Superior temporal gyrus (tissue), 1 donor: ENCODE measurements around the gene DMRT2.
A peak's percentile ranks its signal among the peaks of the same experiment; 100 is the strongest.

Experiments
- DNase-seq: peaks from one replicate; pipeline ENCODE4 v3.0.0-alpha.2; 2016; ENCODE audit errors: extremely low spot score

DMRT2 gene

DNA sequence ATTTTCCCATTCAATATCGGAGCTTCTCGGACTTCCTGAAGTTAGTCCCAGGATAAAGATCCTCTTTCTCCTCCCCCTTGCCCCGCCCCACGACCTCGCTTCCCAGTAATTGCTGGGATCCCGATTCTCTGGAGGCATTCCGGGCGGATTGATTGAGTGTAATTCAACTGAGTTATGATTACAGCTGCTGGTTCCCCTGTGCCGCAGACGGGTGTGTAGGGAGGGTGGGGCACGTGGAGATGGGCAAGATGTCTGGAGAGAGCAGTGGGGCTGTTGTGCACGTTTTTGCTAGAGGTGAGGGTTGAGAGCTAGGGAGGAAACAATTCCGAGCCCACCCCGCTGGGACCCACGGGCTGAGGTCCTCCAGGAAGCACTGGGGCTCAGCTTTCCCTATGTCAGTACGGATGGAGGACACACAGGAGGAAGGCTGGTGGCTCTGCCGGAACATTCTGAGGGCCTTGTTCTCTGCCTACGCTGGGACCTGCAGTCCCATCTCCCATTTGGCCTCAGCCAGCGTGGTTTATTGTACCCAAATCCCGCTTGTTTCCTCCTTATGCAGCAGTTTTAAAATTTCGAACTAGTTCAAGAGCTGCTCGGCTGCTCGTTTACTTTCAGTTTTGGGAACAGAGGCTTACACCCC is 2.4 kb upstream of the DMRT2 start:
- no peak for DNase-seq

- DNase-seq, result no peak
These were observed 1.9 kb upstream of the DMRT2 start for GRCh38 chr9:1048231-1048619.

DNA sequence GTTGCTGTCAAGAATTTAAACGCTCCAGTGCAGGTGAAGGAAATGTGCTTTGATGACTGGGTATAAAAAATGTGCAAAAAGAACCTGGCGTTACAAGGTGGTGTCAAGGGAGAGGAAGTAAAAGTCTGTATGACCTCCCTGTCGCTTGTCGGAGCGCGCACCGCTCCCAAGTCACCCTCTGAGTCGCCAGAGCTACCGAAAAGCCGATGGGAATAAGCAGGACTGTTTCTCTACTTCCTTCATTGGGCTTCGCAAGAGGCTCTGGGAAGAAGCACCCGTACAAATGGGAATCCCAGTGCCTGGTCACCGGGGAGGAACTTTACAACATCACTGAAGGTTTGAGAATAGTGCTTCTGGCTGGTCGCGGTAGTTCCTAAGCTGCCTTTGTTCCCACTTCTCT is 1.3 kb upstream of the DMRT2 start:
- DNase-seq, result no peak

DNA sequence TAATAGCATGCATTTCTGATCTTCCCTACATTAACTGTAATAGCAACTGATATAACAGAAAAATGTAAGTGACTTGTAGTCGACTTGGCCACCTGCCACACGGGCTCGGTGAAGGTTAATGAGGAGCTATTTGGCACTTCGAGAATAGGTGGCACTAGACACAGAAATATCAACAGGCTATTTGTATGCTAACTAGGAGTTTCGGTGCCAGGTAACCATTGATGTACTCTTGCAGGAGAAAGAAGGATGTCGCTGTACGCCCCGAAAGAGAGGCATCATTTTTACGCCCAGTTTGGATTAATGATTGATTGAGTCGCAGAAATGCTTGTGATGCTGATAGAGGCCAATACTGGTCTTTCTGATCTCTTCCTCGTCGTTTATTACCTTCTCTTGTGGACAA is 516 bp upstream of the DMRT2 start:
- DNase-seq, result no peak

GRCh38 chr9:1051210-1051583 is 1.0 kb downstream of the DMRT2 start:
- no peak for DNase-seq

GRCh38 chr9:1051584-1052275 is 1.6 kb downstream of the DMRT2 start:
- peak; percentile 71 for DNase-seq

DNA sequence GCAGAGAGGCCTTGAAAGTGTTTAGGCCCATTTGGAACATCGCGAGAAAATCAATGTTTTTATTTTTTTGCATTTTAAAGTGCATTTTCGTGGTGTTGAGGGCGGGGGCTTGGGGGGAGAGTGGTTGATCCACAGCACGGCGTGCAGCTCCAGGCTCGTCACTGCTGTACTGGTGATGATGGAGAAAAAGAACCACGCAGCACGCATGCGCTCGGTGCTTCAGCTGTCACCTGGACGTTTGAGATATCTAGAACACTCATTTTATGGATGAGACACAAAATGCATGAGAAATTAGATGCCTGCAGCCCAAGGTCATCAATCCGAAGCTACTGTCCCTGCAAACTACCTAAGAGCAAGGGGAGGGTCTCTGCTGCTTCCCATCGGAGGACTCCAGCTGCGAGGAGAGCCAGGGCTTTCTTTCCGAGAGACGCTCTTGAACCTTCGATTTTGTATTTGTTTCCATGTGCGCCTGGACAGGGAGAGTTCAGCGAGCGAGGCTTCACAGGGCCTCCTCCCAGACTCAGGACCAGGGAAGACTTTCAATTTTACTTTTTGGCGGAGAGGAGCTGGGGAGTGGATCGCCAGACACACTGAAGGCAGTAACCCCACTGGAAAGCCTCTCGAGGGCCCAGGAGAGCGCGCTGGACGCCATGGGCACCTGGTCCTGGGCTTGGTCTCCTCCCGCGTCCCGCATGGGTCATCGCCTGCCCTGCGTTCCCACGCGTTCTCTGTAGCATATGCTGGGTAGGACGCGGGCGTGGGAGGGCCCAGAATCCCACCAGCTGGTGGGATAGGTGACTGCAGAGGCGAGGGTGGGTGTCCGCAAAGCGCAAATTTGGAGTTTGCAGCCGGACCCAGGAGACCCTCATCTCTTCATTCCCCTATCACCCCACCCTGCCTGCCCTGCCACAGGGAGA is 2.5 kb downstream of the DMRT2 start:
- peak; percentile 52 for DNase-seq

DNA sequence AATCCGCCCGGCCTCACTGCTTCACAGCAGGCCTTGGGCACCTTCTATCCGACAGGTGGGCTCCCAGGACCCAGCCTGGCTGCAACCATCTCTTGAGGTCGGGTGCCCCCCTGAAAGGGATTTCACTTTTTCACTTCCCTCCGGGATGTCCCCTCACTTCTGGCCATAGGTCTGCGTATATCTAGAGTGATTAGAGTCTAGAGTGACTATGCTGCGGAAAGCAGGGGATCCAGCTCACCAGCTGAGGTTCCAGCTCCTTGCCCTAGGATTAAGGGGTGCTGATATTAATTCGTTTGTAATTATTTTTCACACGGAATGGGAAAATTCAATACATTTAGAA is 3.1 kb downstream of the DMRT2 start:
- DNase-seq, result no peak

DNA sequence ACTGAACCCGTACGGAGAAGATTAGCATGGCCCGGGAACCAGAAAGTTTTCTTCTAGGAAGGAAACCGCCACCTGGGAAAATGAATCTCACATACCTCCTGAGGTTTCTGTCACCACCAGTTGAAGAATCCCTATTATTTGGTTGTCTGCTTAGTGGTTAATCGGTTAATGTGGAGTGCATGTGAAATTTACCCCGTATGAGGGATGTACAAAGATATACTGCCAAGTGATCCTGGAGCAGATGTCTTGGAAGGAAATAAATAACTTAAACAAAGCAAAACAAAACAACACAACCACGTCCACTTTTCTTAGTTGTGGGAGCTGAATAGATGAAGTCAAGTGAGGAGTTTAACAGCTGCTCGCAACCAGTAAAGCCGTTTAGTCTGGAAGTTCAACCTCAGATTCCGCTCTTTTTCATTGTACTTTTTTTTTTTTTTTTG is 3.8 kb downstream of the DMRT2 start:
- no peak for DNase-seq

GRCh38 chr9:1055166-1055565 is 5.0 kb downstream of the DMRT2 start:
- no peak for DNase-seq

DNA sequence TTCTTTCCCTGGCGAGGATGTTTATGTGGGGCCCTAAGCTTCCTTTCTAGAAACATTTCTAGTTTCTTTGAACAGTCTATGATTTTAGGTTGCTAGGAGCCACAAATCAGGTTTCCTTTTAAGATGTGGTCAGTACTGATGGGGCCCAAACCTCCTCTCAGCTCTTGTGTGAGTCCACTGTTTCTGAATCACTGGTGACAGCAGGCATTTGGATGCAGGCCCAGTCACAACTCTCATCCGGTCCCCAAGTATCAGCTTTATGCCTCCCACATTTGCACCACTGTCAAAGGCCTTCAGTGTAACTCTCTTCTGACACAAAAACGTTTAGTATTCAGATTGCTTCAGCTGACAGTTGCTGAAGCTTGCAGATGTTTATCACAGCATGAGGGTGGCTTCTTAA is 7.8 kb downstream of the DMRT2 start:
- DNase-seq, result peak; percentile 95

DNA sequence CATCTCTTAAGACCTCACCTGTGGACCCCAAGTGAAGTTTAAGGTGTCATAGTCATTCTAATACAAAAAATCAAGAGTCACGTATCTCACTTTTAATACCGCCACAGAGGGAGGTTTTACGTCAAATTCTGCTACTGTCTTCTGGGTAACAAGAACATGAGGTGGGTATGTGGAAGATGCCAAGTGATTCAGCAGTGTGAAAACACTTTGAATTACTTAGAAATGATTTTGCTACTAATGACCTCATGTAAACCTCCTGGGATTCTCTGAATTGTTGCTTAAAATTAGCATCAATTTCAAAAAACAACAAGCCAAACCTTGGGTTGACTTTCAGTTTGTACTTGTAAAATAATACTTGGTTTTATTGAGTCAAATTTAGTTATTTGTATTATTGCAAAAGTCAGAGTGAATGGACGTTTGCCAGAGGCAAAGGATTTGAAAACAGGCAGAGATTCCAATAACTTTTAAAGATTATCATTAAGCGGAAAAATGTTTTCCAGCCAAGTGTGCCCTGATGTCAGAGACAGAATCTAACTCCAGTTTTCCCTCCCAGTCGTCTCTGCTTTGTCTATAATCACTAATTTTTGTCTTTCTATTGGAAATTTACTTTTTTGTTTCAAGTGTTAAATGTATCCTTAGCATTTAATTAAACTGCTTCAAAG is 8.8 kb downstream of the DMRT2 start:
- DNase-seq, result no peak

DNA sequence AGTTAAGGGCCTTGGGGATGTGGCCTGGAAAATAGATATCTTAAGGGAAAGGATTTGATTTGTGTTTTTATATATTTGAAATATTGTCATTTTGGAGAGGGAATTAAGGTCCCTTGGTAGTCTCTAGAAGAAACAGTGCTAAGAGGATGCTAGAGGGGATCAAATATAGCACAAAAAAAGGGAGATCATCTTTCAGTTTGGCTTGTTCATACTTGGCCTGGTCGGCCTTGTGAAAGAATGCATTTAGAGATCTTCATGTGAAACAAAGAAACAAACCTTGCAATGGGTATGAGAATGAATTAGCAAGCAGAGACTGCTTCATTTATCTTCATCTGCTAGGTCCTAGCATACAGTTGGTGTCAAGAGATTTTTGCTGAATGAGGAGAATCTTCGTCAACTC is 15.0 kb downstream of the DMRT2 start:
- no peak for DNase-seq

DNA sequence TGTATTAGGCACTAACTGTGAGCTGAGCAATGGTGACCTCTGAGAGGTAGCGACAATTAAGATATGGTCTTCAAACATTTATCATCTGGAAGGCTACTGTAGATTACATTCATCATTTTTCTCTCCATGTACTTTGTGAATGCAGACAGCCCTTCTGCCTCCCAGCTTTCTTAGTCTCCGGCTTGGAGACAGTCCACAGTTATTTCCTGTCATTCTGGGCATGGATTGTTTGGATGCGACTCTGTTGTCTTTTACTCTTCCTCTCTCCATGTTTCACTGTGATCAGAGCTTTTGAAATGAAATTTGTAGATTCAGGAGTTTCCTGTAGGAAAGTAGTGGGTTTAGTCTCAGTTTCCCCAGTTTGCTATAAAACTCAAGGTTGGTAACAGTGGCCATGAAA is 20.5 kb downstream of the DMRT2 start:
- DNase-seq, result no peak

- DNase-seq, result no peak
These were observed 21.6 kb downstream of the DMRT2 start for GRCh38 chr9:1071730-1072129.

DNA sequence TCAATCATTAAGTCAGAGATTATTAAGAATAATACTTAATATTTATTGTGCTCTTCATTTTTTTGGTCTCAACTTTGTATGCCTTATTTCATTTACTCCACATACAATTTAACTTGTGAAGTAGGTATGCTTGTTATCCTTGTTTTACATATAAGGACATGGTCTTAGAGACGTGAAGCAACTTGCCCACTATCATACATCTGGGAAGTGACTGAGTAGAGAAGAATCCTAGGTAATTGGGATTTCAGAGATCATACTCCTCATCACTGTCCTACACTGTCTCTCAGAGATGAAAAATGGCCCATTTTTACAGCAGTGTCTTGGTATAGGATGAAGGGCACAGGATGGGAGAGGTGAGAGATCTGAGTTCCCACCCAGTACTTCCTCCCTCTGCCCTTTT is 23.3 kb downstream of the DMRT2 start:
- no peak for DNase-seq

- no peak for DNase-seq
These were observed 27.5 kb downstream of the DMRT2 start for GRCh38 chr9:1077616-1078015.

DNA sequence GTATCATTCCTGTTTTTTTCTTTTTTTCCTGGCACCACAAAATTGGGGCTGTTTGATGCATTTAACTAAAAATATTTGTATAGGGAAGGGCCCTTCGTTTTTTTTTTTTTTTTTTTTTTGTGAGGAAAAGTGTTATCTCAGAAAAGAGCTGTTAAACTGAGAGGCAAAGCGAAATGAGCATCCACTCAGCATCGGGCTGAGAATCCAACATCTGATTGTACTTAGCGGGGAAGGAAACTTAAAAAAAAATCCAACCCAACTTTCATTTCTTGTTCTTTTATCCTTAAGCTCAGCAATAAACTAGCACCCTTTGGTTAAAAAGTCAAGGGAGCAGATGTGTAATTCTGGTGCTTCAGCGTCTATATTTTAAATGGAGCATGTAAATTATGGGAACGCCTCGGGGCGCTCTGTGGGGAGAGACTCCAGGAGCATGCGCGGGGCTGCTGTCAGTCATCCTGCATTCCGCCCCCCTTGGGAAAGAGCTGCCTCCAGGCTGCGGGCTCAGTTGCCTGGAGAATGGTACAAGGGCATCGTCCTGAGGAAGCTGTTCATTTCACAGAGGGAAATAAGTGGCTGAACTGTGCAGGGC is 33.3 kb downstream of the DMRT2 start:
- DNase-seq, result peak; percentile 90

DNA sequence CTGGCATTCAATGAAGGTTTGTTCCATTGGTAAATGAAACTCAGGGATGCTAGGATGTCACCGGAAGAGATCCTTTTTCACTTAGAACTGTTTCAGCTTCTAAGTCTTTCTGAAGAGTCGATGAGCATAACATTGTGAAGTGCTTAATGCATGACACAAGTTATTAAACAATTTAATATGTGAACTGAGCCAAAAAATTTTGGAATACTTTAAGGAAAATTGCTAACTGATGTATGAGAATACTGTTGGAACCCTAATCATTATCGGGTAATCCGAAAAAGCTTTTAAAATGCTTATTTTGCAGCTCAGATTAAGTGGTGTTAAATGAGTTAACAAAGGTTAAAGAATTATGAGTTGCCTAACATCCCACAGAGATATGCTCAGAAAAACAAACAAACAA is 34.9 kb downstream of the DMRT2 start:
- DNase-seq, result no peak

- DNase-seq, result no peak
These were observed 36.4 kb downstream of the DMRT2 start for GRCh38 chr9:1086517-1086916.

DNA sequence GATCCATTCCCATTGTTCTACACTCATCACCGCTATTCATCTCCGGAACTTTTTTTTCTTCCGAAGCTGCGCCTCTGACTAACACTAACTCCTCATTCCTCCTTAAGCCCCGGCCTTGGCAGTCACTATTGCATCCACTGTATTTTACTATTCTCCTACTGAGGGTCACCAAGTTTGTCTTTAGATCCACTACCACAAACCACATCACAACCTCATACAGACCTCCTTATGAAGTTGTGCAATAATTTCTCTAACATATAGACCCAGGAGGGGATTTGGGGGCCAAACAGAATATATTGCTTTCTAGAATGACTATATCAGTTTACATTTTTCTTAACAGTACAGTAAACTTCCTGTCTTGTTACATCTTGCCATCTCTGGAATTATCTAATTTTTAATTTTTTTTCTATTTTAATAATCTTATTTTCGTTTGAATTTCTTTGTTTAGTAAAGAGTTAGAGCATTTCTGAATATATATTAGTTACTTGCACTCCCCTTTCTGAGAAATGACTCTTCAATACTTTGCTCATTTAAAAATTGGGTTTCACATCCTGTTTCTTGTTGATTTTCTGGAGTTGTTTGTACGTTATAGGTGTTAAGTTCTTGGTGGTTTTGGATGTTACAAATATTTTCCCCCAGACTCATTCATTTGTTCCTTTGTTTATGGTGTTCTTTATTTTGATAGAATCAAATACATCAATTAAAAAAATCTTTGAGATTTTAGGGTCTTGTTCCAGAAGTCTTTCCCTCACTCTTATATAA is 37.1 kb downstream of the DMRT2 start:
- DNase-seq, result no peak
